HepG2 (cell line): ENCODE measurements around the gene MAPK4. TPM values are rescaled to one million over a fixed set of nuclear protein-coding genes. Genes with fewer than 3 reads are reported as not detected.

Source experiments
- ATAC-seq: fragments of 200-7000 bp; cut with Tn5 transposase; 3 replicates; pipeline ENCODE4 v1.9.1; 2020; ENCODE audit warnings: mild to moderate bottlenecking, moderate library complexity
- BruUV-seq: library from RNA; stranded (reverse); fragments of 400-500 nt; replicated peaks from 2 replicates; lab custom pipeline; 2021; lab: Mats Ljungman, UMichigan
- CTCF ChIA-PET: fragments of 300-600 bp; formaldehyde crosslinking; extraction: SDS; loops from one replicate; lab custom pipeline; 2021; ENCODE audit warnings: low total read pairs, inconsistent platforms, low intra/inter-chr PET ratio; lab: Yijun Ruan, JAX
- POLR2A ChIA-PET: fragments of 350-600 bp; sonication (Branson Sonifier 250); formaldehyde crosslinking; loops from one replicate; lab custom pipeline; 2020; ENCODE audit warnings: antibody characterized with exemption, inconsistent platforms; lab: Yijun Ruan, JAX
- DNase-seq: peaks from one replicate; pipeline ENCODE4 v3.0.0-alpha.2; 2015; ENCODE audit warnings: low spot score
- FAIRE-seq: peaks from 3 replicates; lab custom pipeline; 2011; peaks lifted over from hg19 to GRCh38; lab: Jason Lieb, UNC
- H2AFZ ChIP-seq: one replicate; pipeline ENCODE4 v1.6.1; 2011; ENCODE audit warnings: low read length, inconsistent platforms
- H3K27ac ChIP-seq: fragments of 300-600 bp; 3 replicates; pipeline ENCODE4 v1.8.0; 2011; ENCODE audit warnings: mixed run types, mild to moderate bottlenecking, mixed read lengths, low read length, inconsistent platforms; ENCODE audit not compliant: insufficient read depth; ENCODE audit errors: extremely low read length
- H3K27me3 ChIP-seq, 2 experiments: fragments of 200-600 bp in 1 of 2; 2 replicates in 1 of 2; 3 replicates in 1 of 2; pipeline versions ENCODE4 v1.6.0 to v1.8.0; 2011; ENCODE audit warnings: low read length in 2 of 2, mild to moderate bottlenecking in 2 of 2, moderate library complexity in 2 of 2, inconsistent platforms in 1 of 2; ENCODE audit not compliant: insufficient read depth in 2 of 2, control insufficient read depth in 1 of 2
- H3K36me3 ChIP-seq, 2 experiments: fragments of 200-600 bp in 1 of 2; replicated peaks in 1 of 2; 2 replicates in 1 of 2; 3 replicates in 1 of 2; pipeline versions ENCODE4 v1.5.1 to v1.8.0; 2011; ENCODE audit warnings: low read length in 2 of 2, inconsistent platforms in 1 of 2; ENCODE audit not compliant: insufficient read depth in 2 of 2, control insufficient read depth in 1 of 2
- H3K4me1 ChIP-seq: 2 replicates; pipeline ENCODE4 v1.5.1; 2012; ENCODE audit warnings: low read length, inconsistent platforms; ENCODE audit not compliant: insufficient read depth
- H3K4me2 ChIP-seq: 2 replicates; pipeline ENCODE4 v1.6.0; 2011; ENCODE audit warnings: low read depth, low read length, inconsistent platforms
- H3K4me3 ChIP-seq, 3 experiments: fragments of 200-600 bp in 1 of 3; sonication (generic), shearing (Covaris generic) in 1 of 3; replicated peaks in 1 of 3; 2 replicates each; pipeline ENCODE4 v1.5.1; 2011 to 2016; ENCODE audit warnings: low read length in 3 of 3, inconsistent platforms in 2 of 3, low read depth in 2 of 3, mild to moderate bottlenecking in 2 of 3, control low read depth in 1 of 3, mixed read lengths in 1 of 3; ENCODE audit not compliant: insufficient read depth in 1 of 3
- H3K79me2 ChIP-seq: one replicate; pipeline ENCODE4 v1.6.1; 2011; ENCODE audit warnings: low read length, inconsistent platforms; ENCODE audit not compliant: insufficient read depth
- H3K9ac ChIP-seq: 2 replicates; pipeline ENCODE4 v1.6.0; 2011; ENCODE audit warnings: mild to moderate bottlenecking, low read depth, low read length, inconsistent platforms; ENCODE audit not compliant: insufficient read depth
- H3K9me3 ChIP-seq: 2 replicates; pipeline ENCODE4 v1.5.1; 2012; ENCODE audit warnings: mild to moderate bottlenecking, low read length
- H4K20me1 ChIP-seq: 2 replicates; pipeline ENCODE4 v1.6.0; 2011; ENCODE audit warnings: inconsistent platforms, mild to moderate bottlenecking, low read length, moderate library complexity; ENCODE audit not compliant: insufficient read depth
- FOSL2 ChIP-seq: sonication (generic); formaldehyde crosslinking; IDR thresholded peaks from 2 replicates; pipeline ENCODE4 v1.4.0; 2020; ENCODE audit warnings: missing genetic modification reagents
- HDAC1 ChIP-seq: sonication (generic); formaldehyde crosslinking; IDR thresholded peaks from 2 replicates; pipeline ENCODE4 v1.5.1; 2020; ENCODE audit warnings: mild to moderate bottlenecking, missing genetic modification reagents
- STAG1 ChIP-seq: sonication (generic); formaldehyde crosslinking; IDR thresholded peaks from 2 replicates; pipeline ENCODE4 v1.4.0; 2020; ENCODE audit warnings: missing genetic modification reagents
- THAP11 ChIP-seq: IDR thresholded peaks from 2 replicates; pipeline ENCODE4 v1.6.1; 2016; ENCODE audit warnings: missing biosample characterization, missing genetic modification reagents
- ZNF331 ChIP-seq: sonication (generic); formaldehyde crosslinking; IDR thresholded peaks from 2 replicates; pipeline ENCODE4 v1.4.0; 2020; ENCODE audit warnings: missing genetic modification reagents
- ZNF569 ChIP-seq: sonication (generic); formaldehyde crosslinking; IDR thresholded peaks from 2 replicates; pipeline ENCODE4 v1.5.0; 2020; ENCODE audit warnings: mild to moderate bottlenecking, missing genetic modification reagents, moderate library complexity, borderline replicate concordance
- WGBS: methylation state at CpG from one replicate; pipeline ENCODE4 v1.1.6; 2017; ENCODE audit warnings: low lambda C conversion rate; 5-methylcytosine and 5-hydroxymethylcytosine counted together
- in situ Hi-C: cut with HindIII; loops from 2 replicates; pipeline ENCODE4 v1.10.0; 2017; ENCODE audit warnings: low pct_unique_long_range_greater_than_20kb; ENCODE audit not compliant: extremely low pct_ligation_motif_present
- intact Hi-C: fragments of 100-400 bp; cut with micrococcal nuclease; formaldehyde crosslinking; loops from one replicate; pipeline ENCODE4 v1.10.0; 2022; ENCODE audit not compliant: unreplicated experiment
- polyA plus RNA-seq, 8 experiments: library from polyadenylated mRNA; depleted of rRNA in 3 of 8; stranded (reverse) in 7 of 8; unstranded in 1 of 8; fragments of >200 nt; fragmentation: Illumina TruSeq in 4 of 8; extraction: Trizol in 4 of 8; gene quantifications; 2 replicates each; pipeline versions ENCODE4 v1.2.1 to v1.2.3, GENCODE V29; 2011 to 2016; ENCODE audit warnings: low read depth in 4 of 8, missing spikeins in 1 of 8, mixed read lengths in 1 of 8; ENCODE audit not compliant: insufficient read depth in 1 of 8
- total RNA-seq, 5 experiments: library from RNA; depleted of rRNA; stranded (reverse); fragments of >200 nt; fragmentation: Illumina TruSeq; extraction: Trizol; gene quantifications; 2 replicates each; pipeline ENCODE4 v1.2.3, GENCODE V29; 2016; ENCODE audit warnings: low read depth in 1 of 5
- TF ChIP-seq, protein P1 (sequence below): sonication (generic); formaldehyde crosslinking; IDR thresholded peaks from 2 replicates; pipeline ENCODE4 v1.8.1; 2023; ENCODE audit warnings: mild to moderate bottlenecking, moderate library complexity, missing genetic modification reagents
- TF ChIP-seq, protein P2 (sequence below): sonication (generic); formaldehyde crosslinking; IDR thresholded peaks from 2 replicates; pipeline ENCODE4 v1.5.0; 2020; ENCODE audit warnings: mild to moderate bottlenecking, missing genetic modification reagents, moderate library complexity
- TF ChIP-seq, protein P3 (sequence below): sonication (generic); formaldehyde crosslinking; conservative IDR thresholded peaks from 2 replicates; pipeline ENCODE4 v1.4.0; 2020; ENCODE audit warnings: missing genetic modification reagents
- TF ChIP-seq, protein P4 (sequence below): sonication (generic); formaldehyde crosslinking; IDR thresholded peaks from 2 replicates; pipeline ENCODE4 v1.8.1; 2023; ENCODE audit warnings: mild to moderate bottlenecking, missing genetic modification reagents

MAPK4 gene
- total and polyA plus RNA-seq, 2 of the 13 experiments (the other 11 are each of a cell fraction or from before 2014, with no cell fraction given) = not detected

DNA sequence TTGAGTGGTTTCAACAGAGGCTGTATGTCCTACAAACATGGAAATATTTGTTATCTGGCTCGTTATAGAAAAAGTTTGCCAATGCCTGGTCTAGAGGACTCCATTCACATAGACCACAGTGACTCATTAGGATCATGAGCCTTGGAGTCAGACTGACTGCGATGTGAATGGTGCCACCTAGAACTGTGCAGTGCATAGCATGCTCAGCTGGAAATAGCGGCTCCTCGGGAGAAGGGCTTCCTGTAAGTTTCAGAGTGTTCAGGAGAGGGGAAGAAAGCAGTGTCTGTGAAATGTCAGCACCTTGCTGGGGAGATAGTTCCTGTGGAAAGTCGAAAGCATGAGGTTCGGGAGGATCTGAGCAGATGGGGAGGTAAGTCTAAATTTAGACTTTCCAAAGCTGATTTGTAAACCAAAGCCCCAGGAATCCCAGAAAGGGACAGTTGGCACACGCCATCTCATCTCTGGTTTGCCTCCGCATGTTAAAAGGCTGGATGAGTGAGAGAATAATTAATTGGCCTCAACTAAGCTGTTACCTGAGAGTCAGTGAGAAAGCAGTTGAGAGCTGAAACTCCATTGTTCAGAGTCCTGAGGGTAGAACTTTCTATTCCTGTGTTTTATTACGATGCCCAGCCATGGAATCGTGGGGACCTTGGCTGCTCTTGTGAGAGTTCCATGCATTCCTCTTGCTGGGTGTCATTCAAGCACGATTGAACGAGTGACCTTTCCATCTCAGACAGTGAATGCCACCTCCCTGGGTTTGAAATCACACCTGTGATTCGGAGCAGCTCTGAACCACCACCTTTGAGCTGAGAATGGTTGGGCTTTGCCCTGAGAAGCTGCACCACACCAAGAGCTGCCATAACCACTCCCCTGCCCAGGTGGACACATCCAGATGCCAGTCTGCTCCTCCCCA is 99.5 kb downstream of the MAPK4 start:
- peak; percentile 28 for DNase-seq
- Histone ChIP-seq H3K27me3 (peaks cover 0 to 5% of the 10 kb centered on the region in 2 experiments; a peak in 1 of 5 replicates), H3K27ac (no peak overlapping the region), H3K4me3 (no peak overlapping the region), H4K20me1 (no peaks in the 10 kb centered on the region), H2AFZ (no peak overlapping the region), H3K79me2 (no peaks in the 10 kb centered on the region), H3K9ac (no peak overlapping the region), H3K4me1 (peaks cover 14% of the 10 kb centered on the region), H3K9me3 (peaks cover 7% of the 10 kb centered on the region), H3K4me2 (no peak overlapping the region), H3K36me3 (no peaks in the 10 kb centered on the region)
- ChIA-PET POLR2A (no interaction called here), CTCF (no interaction called here)
- 28% methylated on average over 12 of the region's 13 CpGs for WGBS
- ATAC-seq = peak; percentile 88
- no TSS peak for BruUV-seq
- intact Hi-C loops (no loop called here), in situ Hi-C loops (no loop called here)
- FAIRE-seq = peak; percentile 30
- TF ChIP-seq, protein P1, sequence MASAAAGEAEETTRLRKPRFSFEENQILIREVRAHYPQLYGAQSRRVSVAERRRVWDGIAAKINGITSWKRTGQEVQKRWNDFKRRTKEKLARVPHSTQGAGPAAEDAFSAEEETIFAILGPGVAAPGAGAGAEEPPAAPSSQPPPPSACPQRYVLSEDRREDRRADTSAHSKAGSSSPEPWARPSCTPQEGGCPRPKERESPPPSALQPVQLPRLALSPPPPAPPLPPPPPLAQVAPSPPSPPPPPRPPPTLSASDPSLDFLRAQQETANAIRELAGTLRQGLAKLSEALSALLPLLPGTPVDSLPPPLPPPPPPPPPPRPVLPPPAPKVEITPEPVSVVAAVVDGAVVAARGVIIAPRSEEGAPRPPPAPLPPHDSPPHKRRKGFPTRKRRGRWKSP (CRISPR knock-in tag) = no peak
- TF ChIP-seq, protein P2, sequence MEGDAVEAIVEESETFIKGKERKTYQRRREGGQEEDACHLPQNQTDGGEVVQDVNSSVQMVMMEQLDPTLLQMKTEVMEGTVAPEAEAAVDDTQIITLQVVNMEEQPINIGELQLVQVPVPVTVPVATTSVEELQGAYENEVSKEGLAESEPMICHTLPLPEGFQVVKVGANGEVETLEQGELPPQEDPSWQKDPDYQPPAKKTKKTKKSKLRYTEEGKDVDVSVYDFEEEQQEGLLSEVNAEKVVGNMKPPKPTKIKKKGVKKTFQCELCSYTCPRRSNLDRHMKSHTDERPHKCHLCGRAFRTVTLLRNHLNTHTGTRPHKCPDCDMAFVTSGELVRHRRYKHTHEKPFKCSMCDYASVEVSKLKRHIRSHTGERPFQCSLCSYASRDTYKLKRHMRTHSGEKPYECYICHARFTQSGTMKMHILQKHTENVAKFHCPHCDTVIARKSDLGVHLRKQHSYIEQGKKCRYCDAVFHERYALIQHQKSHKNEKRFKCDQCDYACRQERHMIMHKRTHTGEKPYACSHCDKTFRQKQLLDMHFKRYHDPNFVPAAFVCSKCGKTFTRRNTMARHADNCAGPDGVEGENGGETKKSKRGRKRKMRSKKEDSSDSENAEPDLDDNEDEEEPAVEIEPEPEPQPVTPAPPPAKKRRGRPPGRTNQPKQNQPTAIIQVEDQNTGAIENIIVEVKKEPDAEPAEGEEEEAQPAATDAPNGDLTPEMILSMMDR (CRISPR knock-in tag) = peak; percentile 28; the same call in 1 of the 2 replicates
- TF ChIP-seq, protein P3, sequence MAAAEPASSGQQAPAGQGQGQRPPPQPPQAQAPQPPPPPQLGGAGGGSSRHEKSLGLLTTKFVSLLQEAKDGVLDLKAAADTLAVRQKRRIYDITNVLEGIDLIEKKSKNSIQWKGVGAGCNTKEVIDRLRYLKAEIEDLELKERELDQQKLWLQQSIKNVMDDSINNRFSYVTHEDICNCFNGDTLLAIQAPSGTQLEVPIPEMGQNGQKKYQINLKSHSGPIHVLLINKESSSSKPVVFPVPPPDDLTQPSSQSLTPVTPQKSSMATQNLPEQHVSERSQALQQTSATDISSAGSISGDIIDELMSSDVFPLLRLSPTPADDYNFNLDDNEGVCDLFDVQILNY (CRISPR knock-in tag) = no peak
- TF ChIP-seq, protein P4, sequence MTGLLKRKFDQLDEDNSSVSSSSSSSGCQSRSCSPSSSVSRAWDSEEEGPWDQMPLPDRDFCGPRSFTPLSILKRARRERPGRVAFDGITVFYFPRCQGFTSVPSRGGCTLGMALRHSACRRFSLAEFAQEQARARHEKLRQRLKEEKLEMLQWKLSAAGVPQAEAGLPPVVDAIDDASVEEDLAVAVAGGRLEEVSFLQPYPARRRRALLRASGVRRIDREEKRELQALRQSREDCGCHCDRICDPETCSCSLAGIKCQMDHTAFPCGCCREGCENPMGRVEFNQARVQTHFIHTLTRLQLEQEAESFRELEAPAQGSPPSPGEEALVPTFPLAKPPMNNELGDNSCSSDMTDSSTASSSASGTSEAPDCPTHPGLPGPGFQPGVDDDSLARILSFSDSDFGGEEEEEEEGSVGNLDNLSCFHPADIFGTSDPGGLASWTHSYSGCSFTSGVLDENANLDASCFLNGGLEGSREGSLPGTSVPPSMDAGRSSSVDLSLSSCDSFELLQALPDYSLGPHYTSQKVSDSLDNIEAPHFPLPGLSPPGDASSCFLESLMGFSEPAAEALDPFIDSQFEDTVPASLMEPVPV (CRISPR knock-in tag) = no peak
- TF ChIP-seq ZNF569 (CRISPR knock-in tag) (no peak), ZNF331 (CRISPR knock-in tag) (no peak), STAG1 (peak; percentile 23; the same call in 1 of the 2 replicates), THAP11 (CRISPR knock-in tag) (no peak), FOSL2 (CRISPR knock-in tag) (peak; percentile 47; the same call in 1 of the 2 replicates), HDAC1 (CRISPR knock-in tag) (no peak)
